IgD-negative memory B cell (primary cell): ENCODE measurements around the gene ZNF701. TPM values are rescaled to one million over a fixed set of nuclear protein-coding genes. Genes with fewer than 3 reads are reported as not detected.

ENCODE experiments used
- polyA plus RNA-seq: library from polyadenylated mRNA; unstranded; fragments of 300-500 nt; fragmentation: Illumina TruSeq; gene quantifications from one replicate; pipeline ENCODE4 v1.2.3, GENCODE V29; 2021

The ZNF701 gene
- polyA plus RNA-seq, 1 donor from 2014 or later, result 18.3 TPM

Other genes with a start within 250 kb of the ZNF701 start
- gene ZNF610, start 234.0 kb upstream of the ZNF701 start, polyA plus RNA-seq, result 1.7 TPM
- gene ZNF880, start 200.4 kb upstream of the ZNF701 start, polyA plus RNA-seq, result 32.9 TPM
- 6.2 TPM for gene ZNF528, start 172.4 kb upstream of the ZNF701 start, polyA plus RNA-seq
- gene ZNF534, start 141.1 kb upstream of the ZNF701 start, polyA plus RNA-seq, result 0.14 TPM
- 1.5 TPM for gene ZNF578, start 116.7 kb upstream of the ZNF701 start, polyA plus RNA-seq
- gene ZNF808, start 42.6 kb upstream of the ZNF701 start, polyA plus RNA-seq, result 8.8 TPM
- 13.9 TPM for gene ZNF83, start 68.1 kb downstream of the ZNF701 start, polyA plus RNA-seq
- 33.7 TPM for gene ZNF611, start 164.8 kb downstream of the ZNF701 start, polyA plus RNA-seq
- gene ZNF600, start 216.5 kb downstream of the ZNF701 start, polyA plus RNA-seq, result 18.3 TPM